ENCODE data around the gene FHIP1A. TPM values are rescaled to one million over a fixed set of nuclear protein-coding genes. Genes with fewer than 3 reads are reported as not detected.

FHIP1A gene
- total and polyA plus RNA-seq, 2 of the 8 experiments (the other 6 are each of a cell fraction or from before 2014, with no cell fraction given) = 17.9 to 75.2 TPM

- ChIA-PET CTCF (ENCODE audit: partially characterized antibody) (no interaction called here), POLR2A (ENCODE audit: partially characterized antibody) (interaction anchor here (1.2 kb wide), 1 partner anchor 10 kb away, joined by 4 read pairs; the partner anchor contains the start of gene FHIP1A)
- WGBS, 2 experiments (ENCODE audit: extremely low coverage in 1 of 2, insufficient coverage in 1 of 2, insufficient read length in 1 of 2, insufficient replicate concordance in 2 of 2, low coverage in 1 of 2, low lambda C conversion rate in 2 of 2, missing lambda C conversion rate in 1 of 2) = 89% methylated on average over 1 of the region's 1 CpG; no CpG with 5 or more reads in 1 of the 2 experiments
- H2BK15ac ChIP-seq (ENCODE audit: low read length) = no peak overlapping the region
- no peaks in the 10 kb centered on the region for H3K36me3 ChIP-seq (ENCODE audit: control insufficient read depth in 2 of 4, insufficient read depth in 4 of 4, low read length in 3 of 4)
- peaks cover 10% of the 10 kb centered on the region; the same call in 1 of the 2 replicates for H3K79me1 ChIP-seq (ENCODE audit: low read depth, low read length)
- H4K8ac ChIP-seq (ENCODE audit: extremely low read depth, insufficient read depth, low read length) = no peak overlapping the region
- no peak overlapping the region for H3K56ac ChIP-seq (replicated peaks; ENCODE audit: insufficient read length, low read depth, low read length)
- peaks cover 0 to 90% of the 10 kb centered on the region in 2 experiments; a peak in 3 of 4 replicates for H3K79me2 ChIP-seq (ENCODE audit: control insufficient read depth in 1 of 2, insufficient read depth in 2 of 2, low read length in 2 of 2)
- H4K5ac ChIP-seq (ENCODE audit: insufficient read length, low read depth, low read length) = no peak overlapping the region
- no peak overlapping the region for H2BK12ac ChIP-seq (ENCODE audit: low read depth, low read length)
- no peak for FAIRE-seq
- no peak overlapping the region for H2BK120ac ChIP-seq (replicated peaks; ENCODE audit: low read depth, low read length)
- no peak overlapping the region for H3K23ac ChIP-seq (ENCODE audit: insufficient read length)
- no peak overlapping the region for H3K9ac ChIP-seq (replicated peaks in 1 of 4; ENCODE audit: extremely low read depth in 1 of 4, low read depth in 3 of 4, low read length in 3 of 4)
- no peak overlapping the region for H2AFZ ChIP-seq (ENCODE audit: low read length)
- no peak for TF ChIP-seq NRF1 (IDR thresholded peaks at IDR 0.05; ENCODE audit: low read depth, low read length)
- no peak for TF ChIP-seq E2F6 (IDR thresholded peaks at IDR 0.05)
- no peak for TF ChIP-seq USF2 (IDR thresholded peaks at IDR 0.05; ENCODE audit: low read length)
- no peak for TF ChIP-seq JUN (IDR thresholded peaks at IDR 0.05; ENCODE audit: low read depth, low read length)
- no peaks in the 10 kb centered on the region for H3K9me3 ChIP-seq (ENCODE audit: insufficient read depth in 2 of 2, low read depth in 1 of 2, low read length in 1 of 2)
- H2AK5ac ChIP-seq (ENCODE audit: low read depth, low read length) = no peak overlapping the region
- no peak overlapping the region for H3K18ac ChIP-seq (ENCODE audit: extremely low read depth, low read length)
- no peak for DNase-seq (ENCODE audit: low read depth in 1 of 2, low spot score in 2 of 2)
- peaks cover 0 to 3% (median 2%) of the 10 kb centered on the region in 4 experiments; a peak in 4 of 7 replicates for H3K4me1 ChIP-seq (replicated peaks in 1 of 4; ENCODE audit: control insufficient read depth in 3 of 4, insufficient read depth in 4 of 4, low read length in 3 of 4)
- H4K91ac ChIP-seq (replicated peaks; ENCODE audit: insufficient read length, low read length) = no peak overlapping the region
- no peak overlapping the region for H3K4me2 ChIP-seq (ENCODE audit: insufficient read depth in 1 of 2, low read depth in 2 of 2, low read length in 2 of 2)
- H3K4me3 ChIP-seq (ENCODE audit: extremely low read depth in 1 of 4, insufficient read depth in 2 of 4, low read depth in 3 of 4, low read length in 4 of 4) = no peak overlapping the region
- no peak overlapping the region for H3K4ac ChIP-seq (replicated peaks; ENCODE audit: insufficient read length, low read depth, low read length)
- no peak overlapping the region for H2BK20ac ChIP-seq (ENCODE audit: low read length)
- no peak overlapping the region for H3K27ac ChIP-seq (ENCODE audit: low read depth, low read length)
- no peak overlapping the region for H2BK5ac ChIP-seq (ENCODE audit: low read depth, low read length)
- H3K14ac ChIP-seq (ENCODE audit: insufficient read length) = no peak overlapping the region
- H3K23me2 ChIP-seq (ENCODE audit: low read depth, low read length) = no peaks in the 10 kb centered on the region
- peaks cover 0 to 1% of the 10 kb centered on the region in 2 experiments for H4K20me1 ChIP-seq (replicated peaks in 1 of 2; ENCODE audit: control insufficient read depth in 1 of 2, insufficient read depth in 2 of 2, low read length in 2 of 2)
- no peaks in the 10 kb centered on the region for H3K27me3 ChIP-seq (replicated peaks in 1 of 4; ENCODE audit: control insufficient read depth in 3 of 4, extremely low read depth in 1 of 4, insufficient read depth in 3 of 4, low read length in 3 of 4)
These were observed 9.9 kb downstream of the FHIP1A start for GRCh38 chr4:151418856-151419255.

Measured in H1 (cell line).